OCI-LY7 (cell line): ENCODE data around the gene ADIG. TPM values are rescaled to one million over a fixed set of nuclear protein-coding genes. Genes with fewer than 3 reads are reported as not detected.

Source experiments
- BruUV-seq: library from RNA; stranded (reverse); fragments of 400-500 nt; replicated peaks from 2 replicates; lab custom pipeline; 2021; lab: Mats Ljungman, UMichigan
- CTCF ChIA-PET: fragments of 300-600 bp; sonication (Branson Sonifier 250); formaldehyde crosslinking; loops from one replicate; lab custom pipeline; 2022; ENCODE audit warnings: antibody characterized with exemption; ENCODE audit not compliant: unreplicated experiment; lab: Charles Lee
- POLR2A ChIA-PET: fragments of 300-600 bp; sonication (Branson Sonifier 250); formaldehyde crosslinking; loops from one replicate; lab custom pipeline; 2022; ENCODE audit warnings: antibody characterized with exemption; lab: Charles Lee
- DNase-seq: peaks from one replicate; pipeline ENCODE4 v3.0.0-alpha.2; 2015; ENCODE audit warnings: low spot score
- H2AFZ ChIP-seq: fragments of 200-600 bp; sonication (generic), shearing (Covaris generic); 2 replicates; pipeline ENCODE4 v1.6.1; 2014; ENCODE audit warnings: mild to moderate bottlenecking, antibody characterized with exemption, low read length, moderate library complexity
- H3K27ac ChIP-seq: fragments of 200-600 bp; sonication (generic); 2 replicates; pipeline ENCODE4 v1.5.1; 2014; ENCODE audit warnings: mixed run types, low read depth, mild to moderate bottlenecking, moderate library complexity, low read length, inconsistent platforms; ENCODE audit not compliant: poor library complexity, severe bottlenecking
- H3K36me3 ChIP-seq: fragments of 200-600 bp; sonication (generic); 2 replicates; pipeline ENCODE4 v1.6.1; 2014; ENCODE audit warnings: mild to moderate bottlenecking, antibody characterized with exemption, low read length, moderate library complexity, mixed read lengths; ENCODE audit not compliant: insufficient read depth
- H3K4me1 ChIP-seq: fragments of 200-600 bp; sonication (generic); 2 replicates; pipeline ENCODE4 v1.5.1; 2014; ENCODE audit warnings: mild to moderate bottlenecking, low read length; ENCODE audit not compliant: insufficient read depth, poor library complexity, severe bottlenecking
- H3K4me2 ChIP-seq: fragments of 200-600 bp; sonication (generic); 2 replicates; pipeline ENCODE4 v1.6.1; 2014; ENCODE audit warnings: mild to moderate bottlenecking, low read length
- H3K4me3 ChIP-seq: fragments of 200-600 bp; sonication (generic); 2 replicates; pipeline ENCODE4 v1.5.1; 2014; ENCODE audit warnings: mild to moderate bottlenecking, low read depth, low read length; ENCODE audit not compliant: poor library complexity, severe bottlenecking
- H3K79me2 ChIP-seq: fragments of 200-600 bp; sonication (generic); 2 replicates; pipeline ENCODE4 v1.6.1; 2016; ENCODE audit warnings: low read depth, mild to moderate bottlenecking, low read length, moderate library complexity, mixed read lengths; ENCODE audit not compliant: insufficient read depth
- H3K9me2 ChIP-seq: fragments of 200-600 bp; sonication (generic); 2 replicates; pipeline ENCODE4 v1.6.1; 2016; ENCODE audit warnings: mild to moderate bottlenecking, low read length, mixed read lengths; ENCODE audit not compliant: insufficient read depth
- H3K9me3 ChIP-seq: fragments of 200-600 bp; sonication (generic); 2 replicates; pipeline ENCODE4 v1.6.1; 2014; ENCODE audit warnings: mild to moderate bottlenecking, mixed run types, low read length, mixed read lengths
- H4K20me1 ChIP-seq: fragments of 200-600 bp; sonication (generic); 2 replicates; pipeline ENCODE4 v1.6.1; 2014; ENCODE audit warnings: mild to moderate bottlenecking, antibody characterized with exemption, low read length, moderate library complexity, mixed read lengths; ENCODE audit not compliant: insufficient read depth
- EZH2phosphoT487 ChIP-seq: fragments of 200-600 bp; sonication (generic); IDR thresholded peaks from 2 replicates; pipeline ENCODE4 v1.6.1; 2018; ENCODE audit warnings: low read depth, borderline replicate concordance, mild to moderate bottlenecking, mixed run types, antibody characterized with exemption, low read length, moderate library complexity, mixed read lengths
- intact Hi-C: fragments of 100-400 bp; cut with micrococcal nuclease; formaldehyde crosslinking; loops from one replicate; pipeline ENCODE4 v1.10.0; 2022; ENCODE audit not compliant: unreplicated experiment
- total RNA-seq, 2 experiments: library from RNA; depleted of rRNA in 1 of 2; stranded (reverse); fragments of >200 nt in 1 of 2; shearing (Covaris generic) in 1 of 2; gene quantifications; 2 replicates each; pipeline ENCODE4 v1.2.3, GENCODE V29; 2014 to 2022
- TF ChIP-seq, protein P1 (sequence below): fragments of 200-600 bp; sonication (generic); conservative IDR thresholded peaks from 2 replicates; pipeline ENCODE4 v1.5.1; 2014; ENCODE audit warnings: mild to moderate bottlenecking, antibody characterized with exemption, low read length, moderate library complexity, mixed read lengths

Gene ADIG
- total RNA-seq, 2 experiments from 2014 or later, result not detected

DNA sequence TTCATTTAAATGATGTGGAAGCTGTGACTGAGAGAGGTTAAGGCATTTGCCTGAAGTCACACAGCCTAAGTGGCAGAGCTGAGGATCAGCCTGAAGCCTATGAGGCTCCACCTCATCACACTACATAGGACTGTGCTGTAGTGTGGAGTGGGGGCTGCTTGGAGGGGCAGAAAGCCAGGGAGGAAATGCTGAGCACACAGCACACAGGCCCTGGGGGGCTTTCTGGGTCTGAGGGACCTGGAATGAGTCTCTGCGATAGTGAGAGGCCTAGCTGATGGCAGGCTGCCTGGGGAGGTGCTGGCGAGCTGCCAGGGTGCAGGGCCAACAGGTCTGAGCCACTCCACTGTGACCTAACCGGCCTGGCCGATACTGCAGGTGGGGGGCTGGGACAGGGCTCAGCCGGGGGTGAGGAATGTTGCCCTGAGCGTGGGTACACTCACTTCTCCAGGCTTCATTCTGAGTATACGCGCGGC, 18.4 kb downstream of the ADIG start:
- Histone ChIP-seq H3K9me2 (no peaks in the 10 kb centered on the region), H3K27ac (no peak overlapping the region), H4K20me1 (no peaks in the 10 kb centered on the region), H3K9me3 (no peaks in the 10 kb centered on the region), H3K4me1 (no peaks in the 10 kb centered on the region), H3K36me3 (no peaks in the 10 kb centered on the region), H3K4me2 (no peak overlapping the region), H3K79me2 (no peaks in the 10 kb centered on the region), H2AFZ (no peak overlapping the region), H3K4me3 (no peak overlapping the region)
- CTCF ChIA-PET, result no interaction called here
- intact Hi-C loops, result no loop called here
- no TSS peak for BruUV-seq
- POLR2A ChIA-PET, result no interaction called here
- no peak for DNase-seq
- TF ChIP-seq EZH2phosphoT487, result no peak
- TF ChIP-seq, protein P1, sequence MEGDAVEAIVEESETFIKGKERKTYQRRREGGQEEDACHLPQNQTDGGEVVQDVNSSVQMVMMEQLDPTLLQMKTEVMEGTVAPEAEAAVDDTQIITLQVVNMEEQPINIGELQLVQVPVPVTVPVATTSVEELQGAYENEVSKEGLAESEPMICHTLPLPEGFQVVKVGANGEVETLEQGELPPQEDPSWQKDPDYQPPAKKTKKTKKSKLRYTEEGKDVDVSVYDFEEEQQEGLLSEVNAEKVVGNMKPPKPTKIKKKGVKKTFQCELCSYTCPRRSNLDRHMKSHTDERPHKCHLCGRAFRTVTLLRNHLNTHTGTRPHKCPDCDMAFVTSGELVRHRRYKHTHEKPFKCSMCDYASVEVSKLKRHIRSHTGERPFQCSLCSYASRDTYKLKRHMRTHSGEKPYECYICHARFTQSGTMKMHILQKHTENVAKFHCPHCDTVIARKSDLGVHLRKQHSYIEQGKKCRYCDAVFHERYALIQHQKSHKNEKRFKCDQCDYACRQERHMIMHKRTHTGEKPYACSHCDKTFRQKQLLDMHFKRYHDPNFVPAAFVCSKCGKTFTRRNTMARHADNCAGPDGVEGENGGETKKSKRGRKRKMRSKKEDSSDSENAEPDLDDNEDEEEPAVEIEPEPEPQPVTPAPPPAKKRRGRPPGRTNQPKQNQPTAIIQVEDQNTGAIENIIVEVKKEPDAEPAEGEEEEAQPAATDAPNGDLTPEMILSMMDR, result no peak

DNA sequence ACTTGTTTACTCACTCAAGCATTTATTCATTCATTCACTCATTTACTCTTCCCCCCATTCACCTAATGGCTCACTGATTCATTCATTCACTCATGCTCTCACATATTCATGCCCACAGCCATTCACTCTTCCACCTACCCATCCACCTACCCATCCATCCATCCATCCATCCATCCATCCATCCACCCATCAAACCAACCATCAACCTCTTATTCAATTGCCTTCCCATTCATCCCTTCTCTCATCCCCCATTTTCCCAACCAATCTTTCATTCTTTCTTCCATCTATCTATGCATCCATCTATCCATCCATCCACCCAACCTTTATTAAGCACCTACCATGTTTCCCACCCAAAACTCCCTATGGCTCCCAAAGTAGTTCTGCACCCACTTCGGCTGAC, 19.1 kb downstream of the ADIG start:
- Histone ChIP-seq H3K79me2 (no peaks in the 10 kb centered on the region), H3K27ac (no peak overlapping the region), H4K20me1 (no peaks in the 10 kb centered on the region), H2AFZ (no peak overlapping the region), H3K36me3 (no peaks in the 10 kb centered on the region), H3K4me1 (no peaks in the 10 kb centered on the region), H3K9me2 (no peaks in the 10 kb centered on the region), H3K4me3 (no peak overlapping the region), H3K9me3 (no peaks in the 10 kb centered on the region), H3K4me2 (no peak overlapping the region)
- no peak for DNase-seq
- ChIA-PET CTCF (no interaction called here), POLR2A (no interaction called here)
- no peak for TF ChIP-seq EZH2phosphoT487
- TF ChIP-seq, protein P1, result no peak
- intact Hi-C loops, result no loop called here
- BruUV-seq, result no TSS peak

DNA sequence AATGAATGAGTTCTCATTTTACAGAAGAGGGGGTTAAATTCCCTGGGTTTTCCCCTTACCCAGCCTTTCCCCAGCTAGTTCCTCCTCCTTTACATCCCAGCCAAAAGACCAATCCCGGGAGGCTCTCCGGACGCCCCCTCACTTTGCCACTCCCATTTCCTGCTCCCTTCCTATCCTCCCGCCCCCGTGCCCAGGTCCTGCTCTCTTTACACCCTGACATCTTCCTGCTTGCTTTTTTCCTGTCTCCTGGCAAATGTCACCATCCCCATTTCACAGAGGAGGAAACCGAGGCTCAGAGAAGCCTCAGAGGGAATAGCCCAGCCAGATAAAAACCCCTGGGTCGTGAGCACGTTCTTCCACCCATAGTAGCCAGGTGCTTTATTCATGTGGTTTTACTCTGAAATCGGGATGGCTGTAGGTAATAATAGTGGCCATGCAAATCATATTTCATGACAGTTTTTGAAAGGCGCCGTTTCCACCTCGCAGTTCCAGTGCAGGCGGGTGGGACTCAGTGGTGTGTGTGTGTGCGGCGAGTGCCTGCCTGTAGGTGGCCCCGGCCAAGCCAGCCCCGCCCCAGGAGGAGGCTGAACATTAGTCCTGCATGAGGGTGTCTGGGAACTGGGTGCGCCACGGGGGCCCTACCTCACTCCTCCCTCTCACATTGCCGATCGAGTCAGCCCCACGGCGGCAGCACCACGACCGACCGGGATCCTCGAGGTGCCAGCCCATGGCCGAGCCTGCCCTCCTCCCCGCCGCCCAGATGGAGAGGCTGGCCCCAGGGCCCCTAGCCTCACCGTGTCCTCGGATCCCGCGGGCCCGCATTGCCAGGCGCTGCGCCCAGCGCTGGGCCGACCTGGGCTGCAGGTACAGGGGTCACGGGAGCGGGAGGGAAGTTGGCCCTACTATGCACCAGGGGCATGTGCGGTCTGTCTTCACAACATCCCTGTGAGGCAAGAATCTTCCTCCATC, 20.5 kb downstream of the ADIG start, which contains the start of gene ARHGAP40:
Gene ARHGAP40 (plus strand): TSS at position 594 of the 969 bp plus-strand sequence.
- Histone ChIP-seq H3K4me2 (no peak within 1 kb of the TSS), H3K4me1 (no peaks in the 10 kb centered on the region), H3K36me3 (no peaks in the 10 kb centered on the region), H2AFZ (no peak within 1 kb of the TSS), H3K4me3 (no peak within 1 kb of the TSS), H3K9me3 (no peaks in the 10 kb centered on the region), H3K9me2 (no peaks in the 10 kb centered on the region), H3K79me2 (no peaks in the 10 kb centered on the region), H4K20me1 (no peaks in the 10 kb centered on the region), H3K27ac (no peak within 1 kb of the TSS)
- TF ChIP-seq EZH2phosphoT487, result no peak
- TF ChIP-seq, protein P1, result no peak
- ChIA-PET POLR2A (interaction anchor here (0.7 kb wide), 1 partner anchor 19 kb away, joined by 4 read pairs; no protein-coding TSS in a partner anchor), CTCF (no interaction called here)
- intact Hi-C loops, result no loop called here
- BruUV-seq, result no TSS peak
- no peak for DNase-seq
